GM12878 (cell line): ENCODE results near the gene CGB2. TPM values are rescaled to one million over a fixed set of nuclear protein-coding genes. Genes with fewer than 3 reads are reported as not detected.

Experiments used
- ATAC-seq: fragments of 200-7000 bp; cut with Tn5 transposase; 3 replicates; pipeline ENCODE4 v1.9.1; 2020; ENCODE audit warnings: mild to moderate bottlenecking, moderate library complexity
- BruUV-seq: library from RNA; stranded (reverse); fragments of 400-500 nt; replicated peaks from 2 replicates; lab custom pipeline; 2021; lab: Mats Ljungman, UMichigan
- CTCF ChIA-PET: fragments of 300-600 bp; sonication (Branson Sonifier 250); formaldehyde crosslinking; extraction: SDS; loops from one replicate; lab custom pipeline; 2021; ENCODE audit warnings: inconsistent platforms; lab: Yijun Ruan, JAX
- POLR2A ChIA-PET: fragments of 350-600 bp; formaldehyde crosslinking; extraction: SDS; loops from one replicate; lab custom pipeline; 2021; ENCODE audit warnings: inconsistent platforms; lab: Charles Lee
- RAD21 ChIA-PET: fragments of 300-600 bp; sonication (Branson Sonifier 250); formaldehyde crosslinking; loops from one replicate; lab custom pipeline; 2023; ENCODE audit warnings: antibody characterized with exemption; ENCODE audit not compliant: unreplicated experiment; lab: Charles Lee
- SMC1A ChIA-PET: fragments of 300-600 bp; sonication (Branson Sonifier 250); formaldehyde crosslinking; loops from one replicate; lab custom pipeline; 2023; ENCODE audit not compliant: unreplicated experiment, uncharacterized antibody; lab: Charles Lee
- DNase-seq: peaks from one replicate; pipeline ENCODE4 v3.0.0-alpha.2; 2011; ENCODE audit warnings: low read depth, low spot score
- FAIRE-seq: peaks from 3 replicates; lab custom pipeline; 2011; peaks lifted over from hg19 to GRCh38; lab: Jason Lieb, UNC
- H2AFZ ChIP-seq: 2 replicates; pipeline ENCODE4 v1.6.0; 2011; ENCODE audit warnings: low read depth, low read length, control low read depth; ENCODE audit not compliant: control insufficient read depth
- H3K27ac ChIP-seq: 2 replicates; pipeline ENCODE4 v1.5.1; 2011; ENCODE audit warnings: control low read depth; ENCODE audit not compliant: control insufficient read depth, insufficient read depth
- H3K27me3 ChIP-seq, 2 experiments: replicated peaks in 1 of 2; 2 replicates each; pipeline versions ENCODE4 v1.6.0 to v1.6.1; 2011; ENCODE audit warnings: low read length in 1 of 2; ENCODE audit not compliant: control insufficient read depth in 2 of 2, insufficient read depth in 2 of 2
- H3K36me3 ChIP-seq, 2 experiments: 2 replicates each; pipeline ENCODE4 v1.5.1; 2011; ENCODE audit warnings: low read length in 1 of 2; ENCODE audit not compliant: control insufficient read depth in 2 of 2, insufficient read depth in 2 of 2
- H3K4me1 ChIP-seq: 2 replicates; pipeline ENCODE4 v1.6.1; 2011; ENCODE audit warnings: mild to moderate bottlenecking, low read length, moderate library complexity, mixed read lengths; ENCODE audit not compliant: control insufficient read depth, insufficient read depth
- H3K4me2 ChIP-seq: 2 replicates; pipeline ENCODE4 v1.6.0; 2011; ENCODE audit warnings: control low read depth; ENCODE audit not compliant: control insufficient read depth, insufficient read depth
- H3K4me3 ChIP-seq: fragments of 200-600 bp; sonication (generic); 2 replicates; pipeline ENCODE4 v1.5.1; 2016
- H3K79me2 ChIP-seq: 2 replicates; pipeline ENCODE4 v1.6.0; 2011; ENCODE audit warnings: low read length; ENCODE audit not compliant: control insufficient read depth, insufficient read depth
- H3K9ac ChIP-seq: 2 replicates; pipeline ENCODE4 v1.8.0; 2011; ENCODE audit warnings: low read length, control low read depth, mixed read lengths; ENCODE audit not compliant: control insufficient read depth, insufficient read depth
- H3K9me3 ChIP-seq: replicated peaks from 3 replicates; pipeline ENCODE4 v1.5.1; 2011; ENCODE audit warnings: mild to moderate bottlenecking, low read length; ENCODE audit not compliant: control insufficient read depth, insufficient read depth
- H4K20me1 ChIP-seq: 2 replicates; pipeline ENCODE4 v1.6.0; 2011; ENCODE audit not compliant: control insufficient read depth, insufficient read depth
- ASH2L ChIP-seq: fragments of 300-600, 200-600 bp; sonication (generic); IDR thresholded peaks from 2 replicates; pipeline ENCODE4 v1.6.1; 2017; ENCODE audit warnings: low read depth, mild to moderate bottlenecking, borderline replicate concordance
- CBX5 ChIP-seq: sonication (generic); IDR thresholded peaks from 2 replicates; pipeline ENCODE4 v1.6.1; 2016; ENCODE audit warnings: low read depth, moderate library complexity, mild to moderate bottlenecking, inconsistent platforms
- FOS ChIP-seq: IDR thresholded peaks from 3 replicates; pipeline ENCODE4 v1.6.1; 2011; ENCODE audit warnings: borderline replicate concordance; ENCODE audit not compliant: insufficient read length; ENCODE audit errors: extremely low read depth
- HDAC2 ChIP-seq: fragments of 200-600 bp; sonication (generic); IDR thresholded peaks from 2 replicates; pipeline ENCODE4 v1.6.1; 2017
- IKZF1 ChIP-seq: fragments of 450-650 bp; conservative IDR thresholded peaks from 2 replicates; pipeline ENCODE4 v1.6.1; 2017; ENCODE audit warnings: antibody characterized with exemption, mild to moderate bottlenecking
- IRF5 ChIP-seq: fragments of 450-650 bp; IDR thresholded peaks from 2 replicates; pipeline ENCODE4 v1.6.1; 2017; ENCODE audit warnings: borderline replicate concordance
- KLF5 ChIP-seq: fragments of 450-650 bp; IDR thresholded peaks from 2 replicates; pipeline ENCODE4 v1.6.1; 2014; ENCODE audit warnings: mild to moderate bottlenecking; ENCODE audit not compliant: partially characterized antibody
- MYB ChIP-seq: fragments of 150-350 bp; IDR thresholded peaks from 2 replicates; pipeline ENCODE4 v1.6.1; 2014; ENCODE audit warnings: mild to moderate bottlenecking, low read depth, low read length, borderline replicate concordance
- NBN ChIP-seq: fragments of 450-650 bp; IDR thresholded peaks from 2 replicates; pipeline ENCODE4 v1.6.1; 2016
- POLR2A ChIP-seq: IDR thresholded peaks from 2 replicates; pipeline ENCODE4 v1.6.1; 2011; ENCODE audit warnings: low read depth, mild to moderate bottlenecking, low read length
- POU2F2 ChIP-seq: IDR thresholded peaks from 3 replicates; pipeline ENCODE4 v1.6.1; 2011; ENCODE audit warnings: low read depth, mild to moderate bottlenecking, low read length, borderline replicate concordance
- RFX5 ChIP-seq: IDR thresholded peaks from 2 replicates; pipeline ENCODE4 v1.6.1; 2011; ENCODE audit warnings: low read depth, low read length, improper control_type of control experiment
- SIN3A ChIP-seq: IDR thresholded peaks from 2 replicates; pipeline ENCODE4 v1.6.1; 2012; ENCODE audit warnings: low read depth, low read length, improper control_type of control experiment
- WGBS: methylation state at CpG from one replicate; pipeline ENCODE4 v1.1.6; 2016; ENCODE audit warnings: low lambda C conversion rate; ENCODE audit not compliant: insufficient replicate concordance, insufficient coverage; ENCODE audit errors: missing lambda C conversion rate; 5-methylcytosine and 5-hydroxymethylcytosine counted together
- in situ Hi-C: fragments of 300-500 bp; cut with MboI; formaldehyde crosslinking; loops from 9 replicates; pipeline ENCODE4 v1.14.3; 2018; ENCODE audit warnings: mixed read lengths
- intact Hi-C: fragments of 100-400 bp; cut with micrococcal nuclease; formaldehyde crosslinking; loops from one replicate; pipeline ENCODE4 v1.14.2; 2022; ENCODE audit not compliant: unreplicated experiment
- polyA plus RNA-seq, 11 experiments: library from polyadenylated mRNA; depleted of rRNA in 4 of 11; unstranded in 6 of 11; stranded (reverse) in 5 of 11; fragments of >200 nt; fragmentation: Nextera tagmentation in 4 of 11; fragmentation: Illumina TruSeq in 1 of 11; extraction: Ambion mirVana in 4 of 11; extraction: Trizol in 1 of 11; gene quantifications; 1 replicate in 1 of 11; 2 replicates in 10 of 11; pipeline versions ENCODE4 v1.2.1 to v1.2.3, GENCODE V29; 2011 to 2016; ENCODE audit warnings: inconsistent platforms in 2 of 11, missing spikeins in 2 of 11, low read depth in 1 of 11
- total RNA-seq, 4 experiments: library from RNA; depleted of rRNA in 3 of 4; stranded (reverse); fragments of >200 nt in 3 of 4; fragmentation: Illumina TruSeq in 1 of 4; extraction: Trizol in 1 of 4; gene quantifications; 2 replicates each; pipeline versions ENCODE4 v1.2.1 to v1.2.3, GENCODE V29; 2013 to 2021
- TF ChIP-seq, protein P1 (sequence below): IDR thresholded peaks from 2 replicates; pipeline ENCODE4 v1.6.1; 2011; ENCODE audit warnings: low read depth, low read length, improper control_type of control experiment, borderline replicate concordance
- TF ChIP-seq, protein P2 (sequence below): fragments of 450-650 bp; IDR thresholded peaks from 2 replicates; pipeline ENCODE4 v1.6.1; 2017; ENCODE audit warnings: mild to moderate bottlenecking

The CGB2 gene
- total and polyA plus RNA-seq, 10 of the 15 experiments (the other 5 are each of a cell fraction or from before 2014, with no cell fraction given), result 0.20 to 0.37 TPM; not detected in 8

- no peak for TF ChIP-seq CBX5
- TF ChIP-seq SIN3A, result no peak
- TF ChIP-seq IKZF1, result no peak
Measured at GRCh38 chr19:48989701-48990291, 41.9 kb upstream of the CGB2 start (continued).

- intact Hi-C loops, result no loop called here
- ChIA-PET RAD21 (no interaction called here), POLR2A (no interaction called here), SMC1A (interaction anchor here (1.1 kb wide), 1 partner anchor 12 kb away, joined by 3 read pairs; no protein-coding TSS in a partner anchor), CTCF (interaction anchor here (1.1 to 4.0 kb wide), 2 partner anchors 11 to 19 kb away, joined by 3 to 55 read pairs; no protein-coding TSS in a partner anchor)
- Histone ChIP-seq H3K9ac (no peak overlapping the region), H3K9me3 (no peaks in the 10 kb centered on the region), H3K4me2 (peak overlapping the region; percentile 7; the same call in 1 of the 2 replicates), H2AFZ (no peak overlapping the region), H3K36me3 (peaks cover 0 to 15% of the 10 kb centered on the region in 2 experiments; a peak in 3 of 4 replicates), H3K4me1 (peaks cover 3% of the 10 kb centered on the region), H3K27ac (no peak overlapping the region), H3K27me3 (no peaks in the 10 kb centered on the region), H4K20me1 (no peaks in the 10 kb centered on the region), H3K79me2 (peaks cover 45% of the 10 kb centered on the region), H3K4me3 (no peak overlapping the region)
- DNase-seq (no peak), FAIRE-seq (peak; percentile 54), ATAC-seq (no peak)
- TF ChIP-seq RFX5 (no peak), KLF5 (no peak), POLR2A (no peak), MYB (no peak), FOS (no peak), ASH2L (no peak), IRF5 (no peak), NBN (no peak), HDAC2 (no peak), POU2F2 (no peak)
- TF ChIP-seq, protein P1, sequence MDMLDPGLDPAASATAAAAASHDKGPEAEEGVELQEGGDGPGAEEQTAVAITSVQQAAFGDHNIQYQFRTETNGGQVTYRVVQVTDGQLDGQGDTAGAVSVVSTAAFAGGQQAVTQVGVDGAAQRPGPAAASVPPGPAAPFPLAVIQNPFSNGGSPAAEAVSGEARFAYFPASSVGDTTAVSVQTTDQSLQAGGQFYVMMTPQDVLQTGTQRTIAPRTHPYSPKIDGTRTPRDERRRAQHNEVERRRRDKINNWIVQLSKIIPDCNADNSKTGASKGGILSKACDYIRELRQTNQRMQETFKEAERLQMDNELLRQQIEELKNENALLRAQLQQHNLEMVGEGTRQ, result no peak
- TF ChIP-seq, protein P2, sequence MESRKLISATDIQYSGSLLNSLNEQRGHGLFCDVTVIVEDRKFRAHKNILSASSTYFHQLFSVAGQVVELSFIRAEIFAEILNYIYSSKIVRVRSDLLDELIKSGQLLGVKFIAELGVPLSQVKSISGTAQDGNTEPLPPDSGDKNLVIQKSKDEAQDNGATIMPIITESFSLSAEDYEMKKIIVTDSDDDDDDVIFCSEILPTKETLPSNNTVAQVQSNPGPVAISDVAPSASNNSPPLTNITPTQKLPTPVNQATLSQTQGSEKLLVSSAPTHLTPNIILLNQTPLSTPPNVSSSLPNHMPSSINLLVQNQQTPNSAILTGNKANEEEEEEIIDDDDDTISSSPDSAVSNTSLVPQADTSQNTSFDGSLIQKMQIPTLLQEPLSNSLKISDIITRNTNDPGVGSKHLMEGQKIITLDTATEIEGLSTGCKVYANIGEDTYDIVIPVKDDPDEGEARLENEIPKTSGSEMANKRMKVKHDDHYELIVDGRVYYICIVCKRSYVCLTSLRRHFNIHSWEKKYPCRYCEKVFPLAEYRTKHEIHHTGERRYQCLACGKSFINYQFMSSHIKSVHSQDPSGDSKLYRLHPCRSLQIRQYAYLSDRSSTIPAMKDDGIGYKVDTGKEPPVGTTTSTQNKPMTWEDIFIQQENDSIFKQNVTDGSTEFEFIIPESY, result no peak
- in situ Hi-C loops, result no loop called here
- BruUV-seq, result TSS peak; percentile 30
- 100% methylated on average over 4 of the region's 4 CpGs for WGBS
Measured at GRCh38 chr19:48990400-48990799, 41.3 kb upstream of the CGB2 start.
